Parathyroid adenoma (tissue), 2 donors: ENCODE results near the gene BMPR1B.

Source experiments
- H2AFZ ChIP-seq: fragments of 300-600 bp; sonication (generic); one replicate; pipeline ENCODE4 v1.7.0; 2017; ENCODE audit warnings: antibody characterized with exemption, mild to moderate bottlenecking
- H3K27ac ChIP-seq: fragments of 300-600 bp; sonication (generic); one replicate; pipeline ENCODE4 v1.7.0; 2017
- H3K27me3 ChIP-seq: fragments of 300-600 bp; sonication (generic); one replicate; pipeline ENCODE4 v1.7.0; 2017; ENCODE audit warnings: low read length; ENCODE audit not compliant: control insufficient read depth, insufficient read depth
- H3K36me3 ChIP-seq: fragments of 300-600 bp; sonication (generic); one replicate; pipeline ENCODE4 v1.7.0; 2017; ENCODE audit warnings: low read length; ENCODE audit not compliant: control insufficient read depth, insufficient read depth
- H3K4me1 ChIP-seq: fragments of 300-600 bp; sonication (generic); one replicate; pipeline ENCODE4 v1.7.0; 2017; ENCODE audit warnings: control low read depth
- H3K4me2 ChIP-seq: fragments of 300-600 bp; sonication (generic); one replicate; pipeline ENCODE4 v1.7.0; 2017; ENCODE audit warnings: low read length
- H3K4me3 ChIP-seq: fragments of 300-600 bp; sonication (generic); one replicate; pipeline ENCODE4 v1.7.0; 2017; ENCODE audit warnings: low read depth, low read length
- H3K79me2 ChIP-seq: fragments of 300-600 bp; sonication (generic); one replicate; pipeline ENCODE4 v1.7.0; 2017; ENCODE audit warnings: control low read depth
- H3K9ac ChIP-seq: fragments of 300-600 bp; sonication (generic); one replicate; pipeline ENCODE4 v1.7.0; 2017; ENCODE audit warnings: mild to moderate bottlenecking
- H3K9me3 ChIP-seq: fragments of 300-600 bp; sonication (generic); one replicate; pipeline ENCODE4 v1.7.0; 2017; ENCODE audit warnings: low read length; ENCODE audit not compliant: control insufficient read depth
- TF ChIP-seq, protein P1 (sequence below): fragments of 300-600 bp; sonication (generic); IDR thresholded peaks from one replicate; pipeline ENCODE4 v1.7.0; 2017; ENCODE audit warnings: antibody characterized with exemption, mild to moderate bottlenecking
- donor health status: primary hyperparathyroidism.

Gene BMPR1B

GRCh38 chr4:94920369-94920768 lies 162.6 kb downstream of the BMPR1B start:
- no peak overlapping the region for H3K27ac ChIP-seq
- H3K4me3 ChIP-seq, result no peak overlapping the region
- no peaks in the 10 kb centered on the region for H3K4me1 ChIP-seq
- H2AFZ ChIP-seq, result no peak overlapping the region
- no peak overlapping the region for H3K4me2 ChIP-seq
- no peaks in the 10 kb centered on the region for H3K79me2 ChIP-seq
- H3K9me3 ChIP-seq, result no peaks in the 10 kb centered on the region
- no peaks in the 10 kb centered on the region for H3K27me3 ChIP-seq
- TF ChIP-seq, protein P1, sequence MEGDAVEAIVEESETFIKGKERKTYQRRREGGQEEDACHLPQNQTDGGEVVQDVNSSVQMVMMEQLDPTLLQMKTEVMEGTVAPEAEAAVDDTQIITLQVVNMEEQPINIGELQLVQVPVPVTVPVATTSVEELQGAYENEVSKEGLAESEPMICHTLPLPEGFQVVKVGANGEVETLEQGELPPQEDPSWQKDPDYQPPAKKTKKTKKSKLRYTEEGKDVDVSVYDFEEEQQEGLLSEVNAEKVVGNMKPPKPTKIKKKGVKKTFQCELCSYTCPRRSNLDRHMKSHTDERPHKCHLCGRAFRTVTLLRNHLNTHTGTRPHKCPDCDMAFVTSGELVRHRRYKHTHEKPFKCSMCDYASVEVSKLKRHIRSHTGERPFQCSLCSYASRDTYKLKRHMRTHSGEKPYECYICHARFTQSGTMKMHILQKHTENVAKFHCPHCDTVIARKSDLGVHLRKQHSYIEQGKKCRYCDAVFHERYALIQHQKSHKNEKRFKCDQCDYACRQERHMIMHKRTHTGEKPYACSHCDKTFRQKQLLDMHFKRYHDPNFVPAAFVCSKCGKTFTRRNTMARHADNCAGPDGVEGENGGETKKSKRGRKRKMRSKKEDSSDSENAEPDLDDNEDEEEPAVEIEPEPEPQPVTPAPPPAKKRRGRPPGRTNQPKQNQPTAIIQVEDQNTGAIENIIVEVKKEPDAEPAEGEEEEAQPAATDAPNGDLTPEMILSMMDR, result no peak
- H3K9ac ChIP-seq, result no peak overlapping the region
- H3K36me3 ChIP-seq, result no peaks in the 10 kb centered on the region

GRCh38 chr4:94924566-94924965 lies 166.8 kb downstream of the BMPR1B start:
- Histone ChIP-seq H3K4me2 (no peak overlapping the region), H3K79me2 (no peaks in the 10 kb centered on the region), H3K4me1 (no peaks in the 10 kb centered on the region), H3K9me3 (no peaks in the 10 kb centered on the region), H3K27me3 (no peaks in the 10 kb centered on the region), H3K9ac (no peak overlapping the region), H3K27ac (no peak overlapping the region), H2AFZ (no peak overlapping the region), H3K4me3 (no peak overlapping the region), H3K36me3 (no peaks in the 10 kb centered on the region)
- TF ChIP-seq, protein P1, result no peak

DNA sequence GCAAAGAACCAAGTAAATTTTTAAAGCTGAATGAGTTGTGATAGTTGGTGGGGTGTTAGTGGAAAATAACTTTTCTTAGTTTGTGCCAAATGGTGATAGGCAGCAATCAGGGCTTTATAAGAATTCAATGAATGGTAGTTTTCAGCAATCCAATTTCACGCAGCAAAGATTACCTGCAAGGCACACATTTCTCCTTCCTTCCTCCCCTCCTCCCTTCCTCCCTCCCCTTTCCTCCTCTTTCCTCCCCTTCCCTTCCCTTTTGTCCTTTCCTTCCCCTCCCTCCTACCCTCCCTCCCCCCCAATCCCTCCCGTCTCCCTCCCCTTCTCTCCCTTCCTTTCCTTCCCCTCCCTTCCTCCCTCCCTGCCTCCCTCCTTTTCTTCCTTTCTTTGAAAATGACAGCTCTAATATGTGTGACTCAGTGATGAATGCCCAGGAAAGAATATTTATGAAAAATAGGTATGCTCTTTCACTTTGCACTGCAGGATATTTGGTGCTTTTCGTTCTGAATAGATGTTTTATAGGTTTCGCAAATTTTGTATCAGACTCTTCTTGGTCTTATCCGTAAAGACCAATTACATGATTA lies 168.1 kb downstream of the BMPR1B start:
- no peaks in the 10 kb centered on the region for H3K36me3 ChIP-seq
- H2AFZ ChIP-seq, result no peak overlapping the region
- no peaks in the 10 kb centered on the region for H3K9me3 ChIP-seq
- no peaks in the 10 kb centered on the region for H3K27me3 ChIP-seq
- no peak overlapping the region for H3K4me2 ChIP-seq
- no peak overlapping the region for H3K4me3 ChIP-seq
- TF ChIP-seq, protein P1, result no peak
- H3K9ac ChIP-seq, result no peak overlapping the region
- H3K79me2 ChIP-seq, result no peaks in the 10 kb centered on the region
- no peak overlapping the region for H3K27ac ChIP-seq
- no peaks in the 10 kb centered on the region for H3K4me1 ChIP-seq

GRCh38 chr4:94926936-94927335 lies 169.2 kb downstream of the BMPR1B start:
- no peak overlapping the region for H3K9ac ChIP-seq
- no peak overlapping the region for H2AFZ ChIP-seq
- H3K4me2 ChIP-seq, result no peak overlapping the region
- no peaks in the 10 kb centered on the region for H3K4me1 ChIP-seq
- H3K36me3 ChIP-seq, result no peaks in the 10 kb centered on the region
- H3K27me3 ChIP-seq, result no peaks in the 10 kb centered on the region
- H3K79me2 ChIP-seq, result no peaks in the 10 kb centered on the region
- H3K4me3 ChIP-seq, result no peak overlapping the region
- TF ChIP-seq, protein P1, result no peak
- no peaks in the 10 kb centered on the region for H3K9me3 ChIP-seq
- no peak overlapping the region for H3K27ac ChIP-seq

DNA sequence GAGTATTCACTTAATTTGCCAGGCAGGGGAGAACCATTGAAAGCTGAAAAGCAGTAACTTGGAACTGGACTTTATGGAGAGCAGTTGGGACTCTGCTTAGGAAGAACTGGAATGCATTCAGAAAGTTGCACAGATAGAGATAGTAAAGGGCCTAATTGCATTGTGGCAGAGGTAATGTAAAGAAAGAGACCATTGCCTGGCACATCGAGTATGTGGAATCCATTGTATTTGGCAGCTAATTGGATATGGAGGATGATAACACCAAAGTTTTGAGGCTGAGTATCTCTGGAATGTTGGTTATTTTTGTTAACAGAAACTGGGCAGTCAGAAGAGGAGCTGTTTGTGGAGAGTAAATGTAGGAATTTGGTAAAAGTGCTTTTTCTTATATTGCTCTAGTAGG lies 169.9 kb downstream of the BMPR1B start:
- no peak overlapping the region for H3K27ac ChIP-seq
- H3K27me3 ChIP-seq, result no peaks in the 10 kb centered on the region
- no peaks in the 10 kb centered on the region for H3K9me3 ChIP-seq
- H3K4me1 ChIP-seq, result no peaks in the 10 kb centered on the region
- no peak overlapping the region for H3K9ac ChIP-seq
- no peak overlapping the region for H3K4me3 ChIP-seq
- no peak overlapping the region for H2AFZ ChIP-seq
- no peak overlapping the region for H3K4me2 ChIP-seq
- no peaks in the 10 kb centered on the region for H3K79me2 ChIP-seq
- H3K36me3 ChIP-seq, result no peaks in the 10 kb centered on the region
- TF ChIP-seq, protein P1, result no peak
